OCI-LY7 (cell line): ENCODE data around the gene NKAIN2.

ENCODE experiments used
- EZH2phosphoT487 ChIP-seq: fragments of 200-600 bp; sonication (generic); IDR thresholded peaks from 2 replicates; pipeline ENCODE4 v1.6.1; 2018; ENCODE audit warnings: low read depth, borderline replicate concordance, mild to moderate bottlenecking, mixed run types, antibody characterized with exemption, low read length, moderate library complexity, mixed read lengths
- TF ChIP-seq, protein P1 (sequence below): fragments of 200-600 bp; sonication (generic); conservative IDR thresholded peaks from 2 replicates; pipeline ENCODE4 v1.5.1; 2014; ENCODE audit warnings: mild to moderate bottlenecking, antibody characterized with exemption, low read length, moderate library complexity, mixed read lengths

DNA sequence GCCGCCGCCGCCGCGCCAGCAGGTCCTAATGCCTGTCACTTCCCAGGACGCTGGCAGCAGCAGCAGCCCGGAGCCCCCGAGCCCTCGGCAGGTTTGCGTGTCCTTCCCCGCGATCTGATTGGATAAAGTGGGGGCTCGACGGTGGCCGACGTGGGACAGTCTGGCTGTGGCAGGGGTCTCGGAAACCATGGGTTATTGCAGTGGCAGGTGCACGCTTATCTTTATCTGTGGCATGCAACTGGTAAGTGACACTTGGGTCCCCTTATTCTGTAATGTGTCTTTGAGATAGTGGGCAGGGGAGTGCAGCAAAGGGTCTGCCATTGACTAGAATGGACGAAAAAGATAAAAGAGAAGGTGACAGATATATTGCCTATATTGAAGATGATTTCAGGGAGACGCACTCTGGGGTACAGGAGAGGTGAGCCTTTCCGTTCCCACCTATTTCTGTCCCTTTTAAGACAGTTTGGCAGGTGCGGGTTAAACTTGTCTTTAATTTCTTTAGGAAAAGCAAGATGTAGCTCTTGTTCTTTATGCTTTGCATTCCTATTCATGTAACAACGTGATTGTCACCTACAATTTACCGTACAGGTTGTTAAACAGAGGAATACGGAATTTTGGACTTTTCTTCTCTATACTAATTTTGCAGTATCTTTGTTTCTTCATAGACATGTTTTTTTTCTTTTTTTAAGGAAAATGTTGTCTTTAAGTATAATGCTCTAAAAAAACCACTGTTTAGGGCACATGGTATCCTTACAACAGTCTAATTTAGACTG is 535 bp downstream of the NKAIN2 start:
- TF ChIP-seq, protein P1, sequence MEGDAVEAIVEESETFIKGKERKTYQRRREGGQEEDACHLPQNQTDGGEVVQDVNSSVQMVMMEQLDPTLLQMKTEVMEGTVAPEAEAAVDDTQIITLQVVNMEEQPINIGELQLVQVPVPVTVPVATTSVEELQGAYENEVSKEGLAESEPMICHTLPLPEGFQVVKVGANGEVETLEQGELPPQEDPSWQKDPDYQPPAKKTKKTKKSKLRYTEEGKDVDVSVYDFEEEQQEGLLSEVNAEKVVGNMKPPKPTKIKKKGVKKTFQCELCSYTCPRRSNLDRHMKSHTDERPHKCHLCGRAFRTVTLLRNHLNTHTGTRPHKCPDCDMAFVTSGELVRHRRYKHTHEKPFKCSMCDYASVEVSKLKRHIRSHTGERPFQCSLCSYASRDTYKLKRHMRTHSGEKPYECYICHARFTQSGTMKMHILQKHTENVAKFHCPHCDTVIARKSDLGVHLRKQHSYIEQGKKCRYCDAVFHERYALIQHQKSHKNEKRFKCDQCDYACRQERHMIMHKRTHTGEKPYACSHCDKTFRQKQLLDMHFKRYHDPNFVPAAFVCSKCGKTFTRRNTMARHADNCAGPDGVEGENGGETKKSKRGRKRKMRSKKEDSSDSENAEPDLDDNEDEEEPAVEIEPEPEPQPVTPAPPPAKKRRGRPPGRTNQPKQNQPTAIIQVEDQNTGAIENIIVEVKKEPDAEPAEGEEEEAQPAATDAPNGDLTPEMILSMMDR: no peak
- no peak for TF ChIP-seq EZH2phosphoT487
